Measurements from ENCODE around the gene PAWR.

The PAWR gene, protein sequence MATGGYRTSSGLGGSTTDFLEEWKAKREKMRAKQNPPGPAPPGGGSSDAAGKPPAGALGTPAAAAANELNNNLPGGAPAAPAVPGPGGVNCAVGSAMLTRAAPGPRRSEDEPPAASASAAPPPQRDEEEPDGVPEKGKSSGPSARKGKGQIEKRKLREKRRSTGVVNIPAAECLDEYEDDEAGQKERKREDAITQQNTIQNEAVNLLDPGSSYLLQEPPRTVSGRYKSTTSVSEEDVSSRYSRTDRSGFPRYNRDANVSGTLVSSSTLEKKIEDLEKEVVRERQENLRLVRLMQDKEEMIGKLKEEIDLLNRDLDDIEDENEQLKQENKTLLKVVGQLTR

DNA sequence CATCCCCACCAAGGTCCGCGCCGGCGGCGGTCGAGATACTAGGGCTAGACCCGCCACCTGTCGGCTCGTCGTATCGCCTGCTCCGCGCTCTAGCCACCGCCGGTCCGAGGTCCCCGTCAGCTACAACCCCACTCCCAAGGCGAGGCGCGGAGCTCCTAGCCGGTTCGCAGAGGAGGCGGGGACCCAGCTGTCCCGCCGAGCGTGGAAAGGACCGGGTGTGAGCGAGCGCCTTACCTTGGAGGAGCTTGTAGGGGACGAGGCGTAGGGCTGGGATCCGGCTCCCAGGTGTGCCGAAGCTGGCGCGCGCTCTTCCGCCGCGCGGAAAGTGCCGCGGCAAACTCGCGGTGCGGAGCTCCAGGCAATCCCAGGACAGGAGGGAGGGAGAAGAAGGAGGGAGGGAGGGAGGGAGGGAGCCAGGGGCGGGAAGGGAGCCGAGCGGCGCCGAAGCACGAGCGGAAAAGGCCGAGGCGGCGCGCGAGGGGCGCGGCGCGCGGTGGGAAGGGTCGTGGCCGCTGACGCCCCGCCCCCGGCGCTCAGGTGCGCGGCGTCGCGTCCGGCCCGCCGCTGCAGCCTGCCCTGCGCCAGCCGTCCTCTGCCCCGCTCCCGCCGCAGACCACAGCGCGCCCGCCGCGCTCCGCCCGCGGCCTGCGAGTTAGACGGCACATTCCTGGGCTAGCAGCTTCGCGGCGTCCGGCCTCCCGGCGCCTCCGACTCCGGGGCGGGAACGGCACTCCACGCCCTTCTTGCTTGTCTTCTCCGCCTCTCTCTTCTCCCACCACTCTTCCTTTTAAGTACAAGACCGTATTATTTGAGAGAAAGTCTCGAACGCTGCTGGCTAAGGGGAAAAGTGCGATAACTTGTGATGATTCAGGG lies at the start of gene PAWR:
TSS of gene PAWR (minus strand) at position 327 of the 873 bp plus-strand sequence. CDS start 720 bp downstream, outside the sequence.
- peak within 1 kb of the TSS; percentile 96 for H3K4me3 ChIP-seq (ENCODE audit: low read length)
- TF ChIP-seq ZNF274 (IDR thresholded peaks at IDR 0.05; ENCODE audit: low read depth, low read length) = no peak

GRCh38 chr12:79737875-79738718 lies 47.3 kb upstream of the PAWR start:
- H3K4me3 ChIP-seq (ENCODE audit: low read length) = no peak overlapping the region
- no peak for TF ChIP-seq ZNF274 (IDR thresholded peaks at IDR 0.05; ENCODE audit: low read depth, low read length)

DNA sequence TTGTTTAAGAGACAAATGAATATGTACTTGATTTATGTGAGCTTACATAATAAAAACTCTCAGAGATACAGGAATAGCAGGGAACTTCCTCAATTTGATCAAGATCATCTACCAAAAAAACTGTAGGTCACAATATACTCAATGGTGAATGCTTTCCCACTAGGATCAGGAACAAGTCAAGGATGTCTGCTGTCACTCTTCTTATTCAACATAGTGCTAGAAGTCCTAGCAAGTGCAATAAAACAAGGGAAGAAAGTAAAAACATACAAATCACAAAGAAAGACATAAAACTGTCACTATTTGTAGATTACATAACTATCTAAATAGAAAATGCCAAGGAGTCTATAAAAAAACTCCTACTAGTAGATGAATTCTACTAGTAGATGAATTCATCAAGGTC lies 41.9 kb upstream of the PAWR start:
- TF ChIP-seq ZNF274 (IDR thresholded peaks at IDR 0.05; ENCODE audit: low read depth, low read length) = no peak
- H3K4me3 ChIP-seq (ENCODE audit: low read length) = no peak overlapping the region

GRCh38 chr12:79725987-79726386 lies 35.2 kb upstream of the PAWR start:
- no peak for TF ChIP-seq ZNF274 (IDR thresholded peaks at IDR 0.05; ENCODE audit: low read depth, low read length)
- no peak overlapping the region for H3K4me3 ChIP-seq (ENCODE audit: low read length)

- no peak overlapping the region for H3K4me3 ChIP-seq (ENCODE audit: low read length)
- no peak for TF ChIP-seq ZNF274 (IDR thresholded peaks at IDR 0.05; ENCODE audit: low read depth, low read length)
Measured at GRCh38 chr12:79717006-79717405, 26.2 kb upstream of the PAWR start.

GRCh38 chr12:79715308-79715707 lies 24.5 kb upstream of the PAWR start:
- TF ChIP-seq ZNF274 (IDR thresholded peaks at IDR 0.05; ENCODE audit: low read depth, low read length) = no peak

GRCh38 chr12:79710707-79711483 lies 20.1 kb upstream of the PAWR start:
- no peak overlapping the region for H3K4me3 ChIP-seq (ENCODE audit: low read length)
- TF ChIP-seq ZNF274 (IDR thresholded peaks at IDR 0.05; ENCODE audit: low read depth, low read length) = no peak

More at GRCh38 chr12:79715308-79715707, 24.5 kb upstream of the PAWR start:
- H3K4me3 ChIP-seq (ENCODE audit: low read length) = no peak overlapping the region

DNA sequence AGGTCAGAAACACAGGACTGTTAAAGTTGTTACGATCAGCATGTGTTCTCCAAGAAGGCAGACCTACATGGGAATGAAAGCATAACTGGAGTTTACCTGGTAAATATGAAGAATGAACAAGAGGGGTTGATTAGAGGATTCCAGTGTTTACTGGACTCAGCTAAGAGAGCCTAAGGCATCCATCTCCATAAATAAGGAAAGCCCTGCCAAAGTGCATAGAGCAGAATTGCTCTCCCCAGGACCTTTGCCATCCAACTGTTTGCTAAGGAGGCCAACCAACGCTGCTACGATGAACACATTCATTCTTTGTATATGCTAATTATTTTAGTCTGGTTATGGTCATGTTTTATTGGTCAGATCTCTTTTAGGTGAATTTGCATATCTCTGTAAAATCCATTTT lies 17.1 kb upstream of the PAWR start:
- H3K4me3 ChIP-seq (ENCODE audit: low read length) = no peak overlapping the region
- no peak for TF ChIP-seq ZNF274 (IDR thresholded peaks at IDR 0.05; ENCODE audit: low read depth, low read length)

DNA sequence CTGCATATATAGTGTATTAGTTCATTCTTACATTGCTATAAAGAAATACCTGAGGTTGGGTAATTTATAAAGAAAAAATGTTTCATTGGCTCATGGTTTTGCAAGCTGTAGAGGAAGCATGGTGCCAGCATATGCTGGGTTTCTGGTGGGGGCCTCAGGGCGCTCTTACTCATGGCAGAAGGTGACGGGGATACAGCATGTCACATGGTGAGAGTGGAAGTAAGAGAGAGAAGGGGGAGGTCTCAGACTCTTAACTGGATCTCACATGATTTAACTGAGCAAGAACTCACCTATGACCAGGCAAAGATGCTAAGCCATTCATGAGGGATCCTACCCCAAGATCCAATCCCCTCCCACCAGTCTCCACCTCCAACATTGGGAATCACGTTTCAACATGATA lies 15.9 kb upstream of the PAWR start:
- no peak for TF ChIP-seq ZNF274 (IDR thresholded peaks at IDR 0.05; ENCODE audit: low read depth, low read length)
- no peak overlapping the region for H3K4me3 ChIP-seq (ENCODE audit: low read length)

DNA sequence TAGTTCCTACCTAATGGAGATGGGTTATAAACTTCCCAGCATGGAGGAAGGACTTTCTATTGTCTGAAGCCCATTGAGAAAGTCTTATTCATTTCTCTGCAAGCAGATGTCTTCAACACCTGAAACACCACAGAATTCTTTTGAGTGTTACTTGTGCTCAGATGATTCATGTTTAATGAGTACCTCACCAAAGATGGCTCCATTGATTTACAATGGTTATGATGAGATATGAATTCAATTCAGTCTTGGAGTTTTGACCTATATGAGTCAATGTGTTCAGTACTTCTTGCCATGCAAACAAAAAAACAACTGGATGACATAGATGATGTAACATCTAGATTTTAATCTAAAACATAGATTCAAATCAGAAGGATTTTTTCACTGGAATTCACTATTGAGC lies 15.4 kb upstream of the PAWR start:
- no peak for TF ChIP-seq ZNF274 (IDR thresholded peaks at IDR 0.05; ENCODE audit: low read depth, low read length)
- H3K4me3 ChIP-seq (ENCODE audit: low read length) = no peak overlapping the region

- TF ChIP-seq ZNF274 (IDR thresholded peaks at IDR 0.05; ENCODE audit: low read depth, low read length) = no peak
- H3K4me3 ChIP-seq (ENCODE audit: low read length) = no peak overlapping the region
Measured at GRCh38 chr12:79698966-79699365, 8.2 kb upstream of the PAWR start.

GRCh38 chr12:79696416-79696815 lies 5.7 kb upstream of the PAWR start:
- TF ChIP-seq ZNF274 (IDR thresholded peaks at IDR 0.05; ENCODE audit: low read depth, low read length) = no peak

DNA sequence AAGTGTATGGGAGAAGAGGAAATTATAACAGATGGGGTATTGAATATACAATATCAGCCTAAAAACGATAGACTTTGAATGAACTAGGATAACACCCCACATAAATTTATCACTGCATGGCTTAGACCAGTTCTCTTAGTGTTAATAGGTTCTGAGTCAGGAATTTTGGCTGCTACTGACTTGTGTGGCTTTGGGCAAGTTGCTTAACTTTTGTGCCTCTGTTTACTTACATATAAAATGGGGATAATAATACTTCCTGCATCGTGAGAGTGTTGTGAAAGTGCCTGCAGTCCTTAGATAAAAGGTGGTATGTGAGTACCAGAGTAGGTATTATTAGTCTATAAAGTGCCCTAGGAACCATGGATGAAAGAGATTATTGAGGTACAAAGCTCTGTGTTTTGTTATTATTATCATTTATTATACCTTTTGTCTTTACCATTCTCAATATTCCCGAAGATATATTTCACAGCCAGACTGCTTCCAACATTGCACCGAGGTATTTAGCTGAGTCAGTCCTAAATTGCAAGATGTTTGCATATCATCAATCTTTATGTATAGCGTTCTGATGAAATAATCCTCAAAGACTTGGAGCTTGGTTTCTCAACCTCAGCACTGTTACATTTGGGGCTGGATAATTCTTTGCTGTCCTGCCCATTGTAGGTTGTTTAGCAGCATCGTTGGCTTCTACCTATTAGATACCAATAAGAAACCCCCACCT lies 2.3 kb upstream of the PAWR start:
- TF ChIP-seq ZNF274 (IDR thresholded peaks at IDR 0.05; ENCODE audit: low read depth, low read length) = no peak
- H3K4me3 ChIP-seq (ENCODE audit: low read length) = no peak overlapping the region

More at GRCh38 chr12:79696416-79696815, 5.7 kb upstream of the PAWR start:
- H3K4me3 ChIP-seq (ENCODE audit: low read length) = no peak overlapping the region

Data from GM08714 (cell line).